Upper lobe of left lung (tissue), 4 donors: Measurements from ENCODE around the gene TBCB.

Experiments used
- CTCF ChIP-seq, 6 experiments: fragments of 450-650 bp in 4 of 6; fragments of 200-600 bp in 2 of 6; sonication (generic) in 2 of 6; IDR thresholded peaks; one replicate each; pipeline ENCODE4 v1.5.1; 2016 to 2019; ENCODE audit warnings: antibody characterized with exemption in 6 of 6
- EP300 ChIP-seq, 4 donors: sonication (generic); formaldehyde crosslinking; IDR thresholded peaks; one replicate each; pipeline ENCODE4 v1.5.1; 2017; ENCODE audit warnings: antibody characterized with exemption in 4 of 4, control low read depth in 2 of 4
- POLR2A ChIP-seq, 4 donors: fragments of 450-650 bp; IDR thresholded peaks; one replicate each; pipeline ENCODE4 v1.5.1; 2016 to 2017; ENCODE audit warnings: antibody characterized with exemption in 4 of 4, mild to moderate bottlenecking in 2 of 4

GRCh38 chr19:36090910-36091695 lies 24.2 kb upstream of the TBCB start:
- TF ChIP-seq EP300 (IDR thresholded peaks at IDR 0.05) (no peak), CTCF (IDR thresholded peaks at IDR 0.05) (no peak), POLR2A (IDR thresholded peaks at IDR 0.05) (no peak)
